COR-L47 (cell line): ENCODE data around the gene TRABD.

Experiments used
- DNase-seq: peaks from one replicate; lab custom pipeline; 2025; lab: John Stamatoyannopoulos, UW

Gene TRABD

DNA sequence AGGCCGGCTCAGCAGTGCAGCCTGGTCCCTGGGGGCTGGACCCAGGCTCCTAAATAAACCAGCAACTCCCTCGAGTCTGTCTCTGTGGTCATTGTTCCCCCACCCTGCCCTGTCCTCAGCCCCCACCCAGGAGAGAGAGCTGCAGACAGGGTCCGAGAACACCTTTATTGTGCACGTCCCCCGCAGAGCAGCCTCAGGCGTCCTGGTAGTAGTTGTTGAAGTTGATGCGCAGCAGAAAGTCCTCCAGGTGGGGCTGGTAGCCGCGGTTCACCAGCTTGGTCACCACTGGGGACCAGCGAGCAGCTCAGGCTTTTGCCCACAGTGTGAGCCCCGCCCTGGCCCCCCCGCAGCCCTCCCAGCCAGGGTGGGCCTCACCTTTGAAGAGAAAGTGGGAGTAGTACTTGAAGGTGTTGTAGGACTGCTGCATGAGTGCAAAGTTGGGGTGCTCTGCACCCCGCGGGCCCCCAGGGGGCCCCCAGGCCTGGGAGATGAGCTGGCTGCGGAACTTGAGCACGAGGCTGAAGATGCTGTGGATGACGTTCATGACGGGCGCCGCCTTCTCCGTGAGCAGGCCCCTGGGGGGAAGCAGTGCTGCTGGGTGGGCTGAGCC lies 31.9 kb downstream of the TRABD start:
- no peak for DNase-seq

DNA sequence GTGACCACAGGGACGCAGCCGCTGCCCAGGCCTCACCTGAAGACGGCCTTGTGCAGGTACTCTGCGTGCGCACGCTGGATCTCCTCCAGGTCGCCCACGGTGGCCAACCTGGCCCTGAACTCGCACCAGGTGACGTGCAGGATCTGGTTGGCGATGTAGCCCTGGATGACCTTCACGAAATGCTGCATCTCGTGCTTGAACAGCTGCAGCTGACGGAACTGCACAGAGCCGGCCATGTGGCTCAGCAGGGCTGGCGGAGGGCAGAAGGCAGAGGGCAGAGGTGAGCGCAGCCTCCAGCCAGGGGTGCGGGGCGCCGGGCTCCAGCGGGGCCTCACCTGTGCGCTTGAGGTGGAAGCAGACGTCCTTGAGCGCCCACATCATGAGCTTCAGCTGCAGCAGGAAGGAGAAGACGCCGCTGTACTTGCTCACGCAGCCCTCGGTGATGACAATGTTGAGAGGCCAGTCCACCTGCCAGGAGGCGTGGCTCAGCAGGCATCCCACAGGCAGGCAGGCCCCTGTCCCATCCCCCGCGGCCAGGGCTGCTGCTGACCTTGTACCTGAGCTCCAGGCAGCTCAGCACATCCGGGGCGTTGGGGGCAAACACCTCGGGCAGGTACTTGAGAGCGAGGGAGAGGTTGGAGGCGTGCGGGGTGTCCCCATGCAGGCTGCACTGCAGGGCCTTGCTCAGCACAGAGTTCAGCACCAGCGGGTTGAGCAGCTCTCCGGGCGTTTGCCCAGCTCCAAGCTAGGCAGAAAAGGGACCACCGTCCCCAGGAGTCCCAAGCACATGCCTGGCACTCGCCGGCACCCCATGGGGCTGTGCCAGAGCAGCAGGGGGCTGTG lies 32.7 kb downstream of the TRABD start:
- no peak for DNase-seq

DNA sequence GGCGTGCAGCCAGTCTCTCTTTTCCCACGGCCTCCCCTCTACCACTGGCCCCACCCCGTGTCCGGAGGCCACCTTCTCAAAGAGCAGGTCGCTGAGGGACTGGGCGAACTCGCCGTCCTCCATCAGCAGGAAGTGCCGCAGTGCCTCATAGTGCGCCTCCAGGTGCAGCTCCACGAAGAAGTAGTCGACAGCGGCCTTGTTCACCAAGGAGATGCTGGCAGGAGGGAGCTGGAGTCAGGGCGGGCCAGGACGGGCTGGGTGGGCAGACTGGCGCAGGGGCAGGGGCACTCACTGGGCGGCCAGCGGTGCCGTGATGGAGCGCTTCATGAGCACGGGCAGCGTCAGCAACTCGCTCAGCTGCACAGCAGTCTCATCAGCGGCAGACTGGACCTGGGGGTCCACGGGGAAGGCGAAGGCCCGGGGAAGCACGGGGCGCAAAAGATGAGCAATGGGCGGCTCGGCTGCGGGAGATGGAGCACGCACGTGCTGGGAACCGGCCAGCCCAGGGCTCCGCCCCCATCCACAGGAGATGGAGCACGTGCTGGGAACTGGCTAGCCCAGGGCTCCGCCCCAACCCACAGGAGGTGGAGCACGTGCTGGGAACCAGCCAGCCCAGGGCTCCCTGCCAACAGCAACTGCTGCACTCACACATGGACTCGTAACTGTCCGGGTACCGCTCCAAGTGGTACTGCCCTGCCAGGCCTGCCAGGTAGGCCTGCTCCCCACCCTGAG lies 33.4 kb downstream of the TRABD start:
- DNase-seq = peak; percentile 85

DNA sequence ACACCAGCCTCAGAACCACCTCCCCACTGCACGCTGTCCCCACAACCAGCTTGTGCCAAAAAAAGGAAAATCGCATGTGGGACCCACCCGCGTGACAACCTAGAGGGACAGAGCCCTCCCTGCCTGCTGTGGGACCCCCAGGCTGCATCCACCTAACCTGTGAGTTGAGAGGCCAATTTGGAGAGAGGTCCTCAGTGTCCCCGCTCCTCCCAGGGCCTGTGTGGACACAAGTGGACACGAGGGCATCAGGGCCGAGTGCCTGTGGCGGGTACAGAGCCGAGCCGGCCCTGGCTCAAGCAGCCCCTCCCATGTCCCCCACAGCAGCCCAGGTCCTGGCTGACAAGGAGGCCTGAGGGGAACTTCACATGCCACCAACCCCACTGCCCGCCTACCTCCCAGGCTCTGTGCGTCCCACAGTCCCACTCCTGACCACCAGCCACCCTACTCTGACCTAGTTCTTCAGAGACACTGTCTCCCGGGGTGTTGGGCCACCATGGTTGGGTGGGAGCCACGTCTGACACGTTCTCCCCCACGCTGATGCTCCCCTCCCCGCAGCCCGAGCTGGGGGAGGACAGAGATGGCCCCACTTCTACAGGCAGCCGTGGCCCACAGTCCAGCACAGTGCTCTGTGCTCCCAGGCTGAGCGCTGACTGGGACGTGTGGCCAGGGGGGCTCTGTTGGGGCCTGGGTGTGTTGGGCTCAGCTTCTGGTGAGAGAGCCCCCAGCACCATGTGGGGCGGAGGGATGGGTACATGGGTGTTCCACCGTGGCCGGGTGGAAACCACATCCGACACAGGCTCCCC lies 34.3 kb downstream of the TRABD start:
- no peak for DNase-seq

DNA sequence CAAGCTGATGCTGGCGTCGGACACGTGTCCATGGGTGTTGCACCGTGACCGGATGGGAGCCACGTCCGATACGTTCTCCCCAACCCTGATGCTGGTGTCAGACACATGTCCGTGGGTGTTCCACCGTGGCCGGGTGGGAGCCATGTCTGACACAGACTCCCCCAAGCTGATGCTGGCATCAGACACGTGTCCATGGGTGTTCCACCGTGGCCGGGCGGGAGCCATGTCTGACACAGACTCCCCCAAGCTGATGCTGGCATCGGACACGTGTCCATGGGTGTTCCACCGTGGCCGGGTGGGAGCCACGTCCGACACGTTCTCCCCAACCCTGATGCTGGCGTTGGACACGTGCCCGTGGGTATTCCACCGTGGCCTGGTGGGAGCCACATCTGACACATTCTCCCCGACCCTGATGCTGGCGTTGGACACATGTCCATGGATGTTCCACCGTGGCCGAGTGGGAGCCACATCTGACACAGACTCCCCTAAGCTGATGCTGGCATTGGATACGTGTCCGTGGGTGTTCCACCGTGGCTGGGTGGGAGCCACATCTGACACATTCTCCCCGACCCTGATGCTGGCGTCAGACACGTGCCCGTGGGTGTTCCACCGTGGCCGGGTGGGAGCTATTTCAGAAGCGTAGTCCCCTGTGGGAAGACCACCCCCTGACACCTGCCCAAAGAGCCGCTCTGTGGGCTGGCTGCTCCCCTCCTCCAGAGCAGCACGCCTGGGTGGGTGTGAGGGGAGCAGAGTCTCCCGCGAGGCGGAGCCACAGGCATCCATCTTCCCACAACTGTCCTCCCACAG lies 35.1 kb downstream of the TRABD start:
- DNase-seq = no peak

DNA sequence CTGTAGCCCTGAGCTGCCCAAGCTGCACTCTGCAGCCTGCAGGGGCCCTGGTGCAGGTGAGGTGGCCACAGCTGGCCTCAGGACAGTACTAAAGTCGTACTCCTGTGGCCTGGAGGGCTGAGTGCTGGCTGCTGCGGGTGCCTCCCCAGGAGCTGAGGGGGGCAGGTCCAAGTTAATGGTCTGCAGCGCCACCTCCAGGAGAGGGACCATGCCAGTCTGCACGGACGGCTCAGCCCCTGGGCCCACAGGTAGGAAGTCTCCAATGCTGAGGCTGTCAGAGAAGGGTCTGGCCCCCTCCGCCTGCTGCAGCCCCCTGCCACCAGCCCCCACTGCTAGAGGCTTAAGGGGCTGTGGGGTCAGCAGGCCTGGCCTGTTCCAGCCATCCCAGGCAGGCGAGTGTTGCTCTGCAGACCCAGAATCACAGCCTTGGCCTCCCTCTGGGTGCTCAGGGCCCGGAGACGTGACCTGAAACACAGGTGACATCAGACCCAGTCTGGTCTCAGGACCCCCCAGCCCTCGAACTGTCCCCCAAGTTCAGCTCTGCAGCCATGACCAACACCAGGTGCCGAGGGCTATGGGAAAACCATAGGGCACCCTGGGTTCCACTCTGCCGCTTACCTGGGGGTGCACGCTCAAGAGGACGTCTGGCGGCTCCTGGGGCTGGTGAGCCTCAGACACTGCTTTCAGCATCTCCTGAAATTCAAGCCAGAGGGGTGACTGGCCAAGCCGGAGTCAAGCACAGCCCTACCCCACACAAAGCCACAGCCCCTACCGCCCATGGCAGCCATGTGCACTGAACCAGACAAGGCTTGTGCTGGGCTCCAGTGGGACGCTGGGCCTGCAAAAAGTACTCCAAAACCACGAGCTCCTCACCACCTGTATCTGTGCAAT lies 35.9 kb downstream of the TRABD start:
- no peak for DNase-seq

DNA sequence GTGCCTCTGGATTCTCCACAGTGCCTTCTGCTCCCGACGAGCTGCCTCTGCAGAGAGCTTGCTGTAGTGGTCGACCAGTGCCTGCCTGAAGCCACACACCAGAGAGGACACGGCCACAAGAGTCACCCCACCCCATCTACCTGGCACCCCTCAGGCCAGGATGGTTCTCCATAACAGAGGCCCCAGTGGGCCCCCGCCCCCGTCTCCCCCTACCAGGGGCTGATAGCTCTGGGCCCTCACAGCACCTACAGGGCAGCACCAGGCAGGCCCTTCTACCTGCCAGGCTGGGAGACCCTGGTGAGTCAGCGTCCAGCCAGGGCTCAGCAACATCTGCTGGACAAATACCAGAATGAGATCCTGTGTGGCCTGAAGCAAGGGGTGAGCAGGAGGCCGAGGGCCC lies 36.8 kb downstream of the TRABD start:
- no peak for DNase-seq

DNA sequence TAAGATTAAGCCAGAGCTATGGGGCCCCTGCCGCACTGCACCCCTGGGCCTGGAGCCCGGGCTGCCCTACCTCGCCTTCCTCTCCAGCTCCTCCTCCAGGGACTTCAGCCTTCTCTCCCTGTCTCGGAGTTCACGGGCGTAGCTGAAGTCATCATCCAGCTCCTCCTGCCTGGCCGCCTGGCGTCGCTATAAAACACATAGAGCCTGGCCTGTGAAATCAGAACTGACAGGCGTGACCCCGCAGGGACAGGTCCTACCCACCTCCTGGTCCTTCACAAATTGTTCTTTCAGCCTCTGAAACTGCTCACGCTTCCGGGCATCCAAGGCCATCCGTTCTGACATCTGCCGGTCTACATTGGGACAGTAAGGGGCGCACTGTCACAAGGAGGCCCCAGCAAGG lies 38.4 kb downstream of the TRABD start:
- DNase-seq = no peak

DNA sequence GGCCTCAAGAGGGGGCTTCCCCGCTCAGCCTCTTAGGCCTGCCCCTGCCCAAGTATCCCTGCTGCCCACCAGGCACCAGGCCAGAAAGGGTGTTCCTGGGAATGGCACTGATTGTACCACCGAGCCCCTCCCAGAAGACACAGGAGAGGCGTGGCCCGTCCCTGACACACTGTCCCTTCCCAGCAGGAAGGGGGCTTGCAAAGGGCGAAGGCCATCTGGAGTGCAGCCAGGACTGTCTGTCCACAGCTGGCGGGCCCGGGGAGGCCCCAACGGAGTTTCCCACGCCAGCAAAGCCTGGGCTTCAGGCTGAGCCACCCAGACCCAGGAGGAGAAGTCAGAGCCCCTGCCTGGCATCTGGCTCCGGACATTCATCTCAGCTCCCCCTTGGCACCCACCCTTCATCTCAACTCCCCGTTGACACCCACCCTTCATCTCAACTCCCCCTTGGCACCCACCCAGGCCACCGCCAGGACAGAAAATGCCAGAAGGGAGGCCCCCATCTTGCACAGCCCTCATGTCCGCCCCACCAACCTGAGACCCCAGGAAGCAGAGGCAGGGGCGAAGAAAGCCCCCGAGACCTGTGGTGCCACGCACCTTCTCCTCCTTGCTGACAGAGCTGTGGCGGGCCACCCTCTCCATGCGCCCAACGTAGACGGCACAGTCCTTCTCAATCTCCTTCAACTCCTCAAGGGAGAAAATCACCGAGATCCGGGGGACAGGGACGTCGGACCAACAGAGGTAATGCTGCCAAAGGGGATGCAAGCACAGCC lies 39.7 kb downstream of the TRABD start:
- no peak for DNase-seq

DNA sequence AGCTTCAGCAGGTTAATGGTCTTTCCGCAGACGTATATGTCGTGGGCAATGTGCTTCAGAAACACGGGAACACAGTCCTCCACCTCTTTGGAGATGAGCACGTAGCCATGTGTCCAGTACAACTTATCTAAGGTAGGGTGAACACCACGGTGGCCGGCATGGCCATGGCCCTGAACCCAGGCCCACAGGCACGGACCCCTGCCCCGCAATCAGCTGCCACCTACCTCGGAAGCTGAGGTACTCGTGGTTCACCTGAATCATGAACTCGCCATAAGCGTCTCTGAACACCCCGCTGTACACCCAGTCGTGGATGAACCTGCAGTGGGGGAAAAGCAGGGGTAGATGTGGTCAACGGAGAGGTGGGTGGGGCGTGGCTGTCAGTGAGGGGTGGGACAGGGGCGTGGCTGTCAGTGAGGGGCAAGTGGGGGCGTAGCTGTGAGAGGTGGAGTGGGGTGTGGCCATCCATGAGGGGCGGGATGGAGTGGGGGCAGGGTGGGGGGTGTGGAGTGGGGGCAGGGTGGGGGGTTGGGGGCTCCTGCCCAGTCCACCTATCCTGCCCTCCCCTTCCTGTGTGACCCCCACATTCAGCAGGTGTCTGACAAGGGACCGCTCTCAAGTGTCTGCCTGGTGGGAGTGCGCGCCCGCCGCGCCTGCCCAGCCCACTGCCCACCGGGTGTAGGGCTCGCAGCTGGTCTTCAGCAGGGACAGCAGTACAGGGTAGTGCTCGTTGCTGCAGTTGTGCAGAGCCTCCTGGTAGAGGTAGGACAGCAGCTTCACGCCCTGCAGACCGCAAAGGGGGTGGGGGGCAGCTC lies 40.6 kb downstream of the TRABD start:
- no peak for DNase-seq

DNA sequence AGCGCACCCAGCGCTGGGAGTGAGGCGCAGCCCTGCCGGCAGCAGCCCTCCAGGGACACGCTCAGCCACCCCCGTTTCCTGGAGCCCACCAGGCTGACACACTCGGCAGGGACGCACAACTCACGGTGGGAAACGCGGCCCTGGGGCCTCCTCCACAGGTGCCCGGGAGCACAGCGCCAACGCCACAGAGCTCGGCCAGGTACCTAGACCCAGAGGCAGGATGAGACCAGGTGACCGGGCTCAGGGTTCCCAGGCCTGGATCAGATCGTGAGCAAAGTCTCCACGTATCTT lies 41.1 kb downstream of the TRABD start:
- DNase-seq = no peak

DNA sequence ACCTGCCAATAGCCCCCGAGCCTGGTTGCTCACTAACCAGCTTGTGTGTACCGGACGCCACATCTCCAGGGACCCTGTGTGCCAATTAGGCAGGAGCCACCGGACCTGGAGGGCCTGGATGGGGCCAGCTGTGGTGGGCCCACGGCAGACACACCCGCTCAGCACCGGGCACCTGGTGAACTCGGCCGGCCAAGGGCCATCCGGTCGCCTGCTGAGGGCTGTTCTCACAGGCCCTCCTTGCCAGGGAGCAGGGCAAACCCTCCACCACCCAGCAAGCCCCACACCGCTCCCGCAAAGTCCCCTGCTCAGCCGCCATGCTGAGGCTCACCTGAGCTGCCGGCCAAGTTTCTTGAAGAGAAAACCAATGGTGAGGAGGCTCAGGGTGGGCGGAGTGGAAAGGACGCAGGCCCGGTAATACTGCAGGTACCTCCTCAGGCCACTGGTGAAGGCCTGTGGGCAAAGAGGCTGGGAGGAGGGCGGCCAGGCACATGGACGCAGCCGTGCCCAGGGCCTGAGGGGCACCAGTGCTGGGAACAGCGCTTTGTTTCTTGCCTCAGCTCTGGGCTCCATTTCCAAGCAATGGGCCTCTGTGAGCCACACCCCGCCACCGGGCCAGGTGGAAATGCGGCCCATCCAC lies 42.0 kb downstream of the TRABD start:
- DNase-seq = no peak

DNA sequence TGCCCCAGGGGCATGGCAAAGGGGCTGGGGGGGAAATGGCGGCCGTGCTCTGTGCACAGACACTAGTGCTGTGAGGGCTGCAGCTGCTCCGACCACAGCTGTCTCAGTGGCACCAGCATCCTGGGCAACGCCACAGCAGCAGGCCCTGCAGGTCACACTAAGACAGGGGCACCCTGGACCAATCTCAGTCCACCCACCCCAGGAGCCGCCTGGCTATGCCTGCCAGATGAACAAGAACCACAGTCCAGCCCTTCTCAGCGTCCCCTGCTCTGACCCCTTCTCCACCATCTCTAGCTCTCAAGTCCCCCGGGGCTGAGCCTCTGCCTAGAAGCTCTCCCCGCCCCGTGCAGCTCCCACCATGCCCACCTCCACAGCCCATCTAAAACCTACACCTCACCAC lies 42.7 kb downstream of the TRABD start:
- DNase-seq = no peak

DNA sequence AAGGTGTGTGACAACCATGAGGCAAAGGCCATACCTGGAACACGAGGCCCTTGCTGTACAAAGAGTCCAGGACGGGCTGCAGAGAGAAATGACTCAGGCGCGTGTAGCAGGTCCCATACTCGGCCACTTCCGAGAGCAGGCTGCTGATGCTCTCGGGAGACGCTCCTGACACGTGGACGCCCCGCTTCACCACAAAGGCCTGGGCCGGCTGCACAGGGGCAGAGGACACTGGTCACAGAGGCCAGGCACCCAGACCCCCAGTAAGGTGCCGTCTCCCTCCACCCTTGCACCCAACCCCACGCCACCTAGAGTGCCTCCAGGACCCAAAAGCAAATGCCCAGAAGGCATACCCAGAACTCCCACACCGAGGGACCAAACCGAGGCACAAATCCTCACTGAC lies 43.7 kb downstream of the TRABD start:
- no peak for DNase-seq

DNA sequence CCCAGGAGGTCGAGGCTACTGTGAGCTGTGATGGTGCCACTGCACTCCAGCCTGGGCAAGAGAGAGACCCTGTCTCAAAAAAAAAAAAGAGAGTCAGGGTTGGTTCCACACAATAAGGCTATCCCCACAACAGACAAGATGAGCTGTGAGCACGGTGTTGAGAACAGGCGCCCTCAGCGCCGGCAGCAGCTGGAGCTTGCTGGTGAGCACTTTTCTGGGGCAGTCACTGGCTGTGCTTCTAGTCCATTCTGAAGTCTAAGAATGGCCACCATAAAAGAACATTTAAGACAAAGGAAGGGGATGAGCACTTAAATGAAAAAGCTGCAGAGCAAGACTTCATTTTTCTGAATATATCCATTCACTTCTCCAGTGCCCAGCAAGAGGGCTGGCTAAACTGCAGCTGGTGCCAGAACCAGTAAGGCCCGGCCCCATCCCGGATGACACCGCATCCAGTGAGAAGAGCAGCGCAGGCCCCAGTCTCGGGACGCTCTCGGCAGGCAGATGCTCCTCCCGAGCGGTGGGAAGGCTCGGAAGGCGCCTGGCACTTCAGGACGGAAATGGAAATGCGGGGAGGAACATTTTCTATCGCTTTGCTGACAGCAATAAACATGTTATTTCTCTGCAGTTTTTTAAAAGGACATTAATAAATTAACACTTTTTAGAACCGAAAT lies 46.9 kb downstream of the TRABD start:
- DNase-seq = no peak

DNA sequence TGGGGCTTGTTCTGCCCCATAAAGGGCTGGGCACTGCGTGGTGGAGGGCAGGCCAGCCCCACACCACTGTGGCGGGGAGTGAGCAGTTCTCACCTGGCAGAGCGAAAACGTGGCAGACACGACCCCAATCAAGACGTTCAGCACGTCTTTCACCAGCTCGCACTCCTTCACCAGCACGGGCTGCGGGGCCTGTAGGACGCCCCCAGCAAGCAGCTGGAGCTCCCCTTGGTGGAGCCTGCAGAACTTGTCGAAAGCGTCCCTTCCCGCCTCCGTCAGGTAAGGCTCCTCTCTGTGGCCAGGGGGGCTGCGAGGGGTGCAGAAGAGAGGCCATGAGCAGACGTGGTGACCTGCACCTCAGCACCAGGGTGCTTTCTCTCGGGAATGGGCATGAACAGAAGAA lies 47.5 kb downstream of the TRABD start:
- DNase-seq = no peak

DNA sequence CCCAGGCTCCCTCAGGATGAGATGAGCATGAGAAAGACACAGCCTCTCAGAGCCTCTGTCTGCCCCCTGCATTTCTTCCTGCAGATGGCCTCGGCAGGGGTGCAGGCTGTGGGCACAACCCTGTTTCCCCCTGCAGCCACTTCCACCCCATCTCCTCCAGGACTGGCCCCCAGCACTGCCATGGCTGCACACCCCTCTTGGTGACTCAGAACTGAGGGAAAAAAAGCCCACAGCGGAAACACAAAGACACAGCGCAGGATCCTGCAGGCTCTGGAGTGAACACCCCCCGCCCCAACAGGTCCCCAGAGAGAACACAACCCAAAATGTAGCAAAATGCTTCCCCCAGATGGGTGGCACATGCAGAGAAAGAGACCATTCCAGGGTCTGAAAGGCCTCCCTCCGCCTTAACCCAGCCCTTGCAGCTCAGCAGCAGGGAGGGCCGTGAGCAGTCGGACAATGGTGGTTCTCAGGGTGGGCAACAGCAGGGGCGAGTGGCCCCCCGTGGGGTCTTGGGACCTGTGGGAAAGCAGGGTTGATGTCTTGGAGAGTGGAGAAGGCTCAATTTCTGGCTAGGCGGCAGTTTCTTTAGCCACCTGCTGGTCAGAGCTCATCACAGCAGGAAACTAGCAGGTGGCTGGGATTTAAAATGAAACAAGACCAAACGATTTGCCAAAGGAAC lies 51.2 kb downstream of the TRABD start:
- DNase-seq = peak; percentile 42
